PC-9 (cell line): ENCODE data around the gene ERBB4. TPM values are rescaled to one million over a fixed set of nuclear protein-coding genes. Genes with fewer than 3 reads are reported as not detected.

ENCODE experiments used
- BruUV-seq: library from RNA; stranded (reverse); fragments of 400-500 nt; replicated peaks from 2 replicates; lab custom pipeline; 2021; lab: Mats Ljungman, UMichigan
- CTCF ChIA-PET: fragments of 300-600 bp; sonication (Branson Sonifier 250); formaldehyde crosslinking; loops from one replicate; lab custom pipeline; 2022; ENCODE audit warnings: antibody characterized with exemption; lab: Charles Lee
- POLR2A ChIA-PET: fragments of 300-600 bp; sonication (Branson Sonifier 250); formaldehyde crosslinking; loops from one replicate; lab custom pipeline; 2022; ENCODE audit warnings: antibody characterized with exemption; ENCODE audit not compliant: unreplicated experiment; lab: Charles Lee
- DNase-seq, 2 experiments: peaks; one replicate each; pipeline versions ENCODE4 v3.0.0 to v3.0.0-alpha.2; 2015 to 2022; ENCODE audit warnings: mixed read lengths in 1 of 2
- H2AFZ ChIP-seq: fragments of 200-600 bp; sonication (generic); 2 replicates; pipeline ENCODE4 v1.8.1; 2017; ENCODE audit warnings: antibody characterized with exemption
- H3F3A ChIP-seq: fragments of 200-600 bp; sonication (generic); 2 replicates; pipeline ENCODE4 v1.8.1; 2017; ENCODE audit warnings: antibody characterized with exemption, mild to moderate bottlenecking, low read depth; ENCODE audit not compliant: insufficient read depth
- H3K27ac ChIP-seq: fragments of 200-600 bp; sonication (generic); 2 replicates; pipeline ENCODE4 v1.6.1; 2016; ENCODE audit warnings: mixed run types
- H3K27me3 ChIP-seq: fragments of 200-600 bp; sonication (generic); 2 replicates; pipeline ENCODE4 v1.6.1; 2016; ENCODE audit warnings: low read depth, mixed run types; ENCODE audit not compliant: insufficient read depth
- H3K36me3 ChIP-seq: fragments of 200-600 bp; sonication (generic); 2 replicates; pipeline ENCODE4 v1.6.1; 2016; ENCODE audit warnings: low read depth, mixed run types
- H3K4me1 ChIP-seq: fragments of 200-600 bp; sonication (generic); replicated peaks from 2 replicates; pipeline ENCODE4 v1.6.1; 2016; ENCODE audit warnings: mixed run types; ENCODE audit not compliant: insufficient read depth
- H3K4me2 ChIP-seq: fragments of 200-600 bp; sonication (generic); 2 replicates; pipeline ENCODE4 v1.6.1; 2017; ENCODE audit warnings: mixed run types
- H3K4me3 ChIP-seq: fragments of 200-600 bp; sonication (generic); 2 replicates; pipeline ENCODE4 v1.6.1; 2016; ENCODE audit warnings: mixed run types
- H3K79me2 ChIP-seq: fragments of 200-600 bp; sonication (generic); 2 replicates; pipeline ENCODE4 v1.6.1; 2017; ENCODE audit warnings: low read depth, mixed run types
- H3K9me2 ChIP-seq: fragments of 200-600 bp; sonication (generic); 2 replicates; pipeline ENCODE4 v1.8.1; 2017; ENCODE audit warnings: mild to moderate bottlenecking; ENCODE audit not compliant: insufficient read depth
- H3K9me3 ChIP-seq: fragments of 200-600 bp; sonication (generic); 2 replicates; pipeline ENCODE4 v1.8.1; 2016; ENCODE audit warnings: low read depth; ENCODE audit not compliant: insufficient read depth
- H4K20me1 ChIP-seq: fragments of 200-600 bp; sonication (generic); 2 replicates; pipeline ENCODE4 v1.8.1; 2017; ENCODE audit not compliant: insufficient read depth
- CTCF ChIP-seq: fragments of 200-600 bp; sonication (generic); conservative IDR thresholded peaks from 2 replicates; pipeline ENCODE4 v1.6.1; 2017; ENCODE audit warnings: mixed run types, antibody characterized with exemption, mild to moderate bottlenecking, moderate library complexity
- EZH2 ChIP-seq: fragments of 200-600 bp; sonication (generic); IDR thresholded peaks from 2 replicates; pipeline ENCODE4 v1.8.0; 2017; ENCODE audit warnings: antibody characterized with exemption, low read depth
- intact Hi-C: fragments of 100-400 bp; cut with micrococcal nuclease; formaldehyde crosslinking; loops from one replicate; pipeline ENCODE4 v1.10.0; 2022; ENCODE audit not compliant: unreplicated experiment
- total RNA-seq: library from RNA; stranded (reverse); gene quantifications from 2 replicates; pipeline ENCODE4 v1.2.3, GENCODE V29; 2021

ERBB4 gene
- total RNA-seq, 1 experiment from 2014 or later = not detected

DNA sequence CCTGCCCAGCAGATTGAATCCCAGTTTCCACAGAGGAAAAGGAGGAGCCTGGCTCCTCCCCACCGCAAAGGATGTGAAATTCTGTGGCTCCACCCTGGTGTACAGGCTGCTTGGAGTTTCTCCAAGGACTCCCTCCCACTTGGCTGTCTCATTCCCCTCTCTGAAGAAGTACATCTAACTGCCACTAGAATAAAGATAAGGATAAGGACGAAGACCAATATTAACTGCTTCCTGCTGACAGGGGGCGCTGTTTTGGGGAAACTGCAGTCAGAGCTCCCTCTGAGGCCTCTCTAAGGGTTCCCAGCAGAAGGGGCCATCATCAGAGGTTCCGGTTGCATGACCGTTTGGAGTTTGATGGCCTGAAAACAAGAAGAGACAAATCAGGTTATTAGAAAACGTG is 1191.3 kb downstream of the ERBB4 start:
- H3K27ac ChIP-seq = no peak overlapping the region
- no peaks in the 10 kb centered on the region for H3K36me3 ChIP-seq
- no TSS peak for BruUV-seq
- ChIA-PET POLR2A (no interaction called here), CTCF (no interaction called here)
- no peaks in the 10 kb centered on the region for H3K4me1 ChIP-seq
- H3K4me3 ChIP-seq = no peak overlapping the region
- no peak overlapping the region for H3K4me2 ChIP-seq
- no peak overlapping the region for H2AFZ ChIP-seq
- H3K27me3 ChIP-seq = no peaks in the 10 kb centered on the region
- no peak for DNase-seq
- H3K79me2 ChIP-seq = no peaks in the 10 kb centered on the region
- TF ChIP-seq EZH2 (no peak), CTCF (no peak; the same call in 1 of the 2 replicates)
- H3K9me2 ChIP-seq = no peaks in the 10 kb centered on the region
- intact Hi-C loops = no loop called here
- H4K20me1 ChIP-seq = no peaks in the 10 kb centered on the region
- H3K9me3 ChIP-seq = no peaks in the 10 kb centered on the region
- no peaks in the 10 kb centered on the region for H3F3A ChIP-seq

DNA sequence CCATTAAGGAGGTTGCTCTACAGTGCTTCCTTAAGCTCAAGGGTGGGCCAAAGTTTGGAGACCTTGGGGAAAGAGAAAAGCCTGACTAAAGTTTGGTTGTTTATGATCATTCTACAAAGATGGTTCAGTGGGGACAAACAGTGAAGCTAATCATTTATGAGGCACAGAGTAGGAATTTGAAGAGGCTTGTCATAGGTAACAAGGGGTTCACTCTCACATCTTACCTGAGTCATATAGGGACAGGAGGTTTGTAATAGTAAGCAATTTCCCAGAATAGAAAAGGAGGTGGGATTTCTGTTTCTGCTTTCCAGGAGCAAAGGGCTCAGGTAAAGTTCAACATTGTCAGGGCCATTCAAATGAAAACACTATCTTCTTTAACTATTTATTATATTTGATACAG is 1194.3 kb downstream of the ERBB4 start:
- CTCF ChIA-PET = no interaction called here
- intact Hi-C loops = no loop called here

GRCh38 chr2:211333377-211333776 is 1205.2 kb downstream of the ERBB4 start:
- Histone ChIP-seq H3K9me2 (no peaks in the 10 kb centered on the region), H3K4me2 (no peak overlapping the region), H3K4me1 (no peaks in the 10 kb centered on the region), H3K4me3 (no peak overlapping the region), H2AFZ (no peak overlapping the region), H3K9me3 (no peaks in the 10 kb centered on the region), H3F3A (no peaks in the 10 kb centered on the region), H4K20me1 (no peaks in the 10 kb centered on the region), H3K79me2 (no peaks in the 10 kb centered on the region), H3K36me3 (no peaks in the 10 kb centered on the region), H3K27me3 (no peaks in the 10 kb centered on the region), H3K27ac (no peak overlapping the region)
- POLR2A ChIA-PET = no interaction called here
- intact Hi-C loops = no loop called here
- TF ChIP-seq CTCF (no peak), EZH2 (no peak)
- DNase-seq = no peak
- BruUV-seq = no TSS peak
- CTCF ChIA-PET = no interaction called here

More for the DNA sequence above, 1194.3 kb downstream of the ERBB4 start:
- no peak for DNase-seq
- no peaks in the 10 kb centered on the region for H3K4me1 ChIP-seq
- no peaks in the 10 kb centered on the region for H3F3A ChIP-seq
- H3K4me3 ChIP-seq = no peak overlapping the region
- no peaks in the 10 kb centered on the region for H4K20me1 ChIP-seq
- POLR2A ChIA-PET = no interaction called here
- H3K4me2 ChIP-seq = no peak overlapping the region
- no peaks in the 10 kb centered on the region for H3K9me3 ChIP-seq
- no peak overlapping the region for H3K27ac ChIP-seq
- BruUV-seq = no TSS peak
- no peak for TF ChIP-seq EZH2
- no peak for TF ChIP-seq CTCF
- no peaks in the 10 kb centered on the region for H3K27me3 ChIP-seq
- H2AFZ ChIP-seq = no peak overlapping the region
- H3K36me3 ChIP-seq = no peaks in the 10 kb centered on the region
- H3K79me2 ChIP-seq = no peaks in the 10 kb centered on the region
- H3K9me2 ChIP-seq = no peaks in the 10 kb centered on the region
